Aorta (tissue), 5 donors: Measurements from ENCODE around the gene ARL5C. TPM values are rescaled to one million over a fixed set of nuclear protein-coding genes. Genes with fewer than 3 reads are reported as not detected.

Experiments used
- ATAC-seq: fragments of 200-7000 bp; cut with Tn5 transposase; one replicate; pipeline ENCODE4 v1.9.1; 2022; ENCODE audit warnings: moderate library complexity; ENCODE audit not compliant: low FRiP score
- DNase-seq, 2 donors: peaks; one replicate each; pipeline ENCODE4 v3.0.0-alpha.2; 2020
- H3K27ac ChIP-seq, 2 donors: one replicate each; pipeline ENCODE4 v1.5.1; 2013; ENCODE audit warnings: low read length in 2 of 2, mild to moderate bottlenecking in 2 of 2, moderate library complexity in 2 of 2, control low read depth in 1 of 2, inconsistent platforms in 1 of 2, low read depth in 1 of 2
- H3K27me3 ChIP-seq, 2 donors: one replicate each; pipeline ENCODE4 v1.6.1; 2013; ENCODE audit warnings: control low read depth in 1 of 2, low read length in 1 of 2, mild to moderate bottlenecking in 1 of 2, moderate library complexity in 1 of 2; ENCODE audit not compliant: insufficient read depth in 2 of 2, control insufficient read depth in 1 of 2
- H3K36me3 ChIP-seq, 2 donors: one replicate each; pipeline ENCODE4 v1.6.1; 2013; ENCODE audit warnings: control low read depth in 1 of 2, low read length in 1 of 2, mild to moderate bottlenecking in 1 of 2; ENCODE audit not compliant: insufficient read depth in 2 of 2, control insufficient read depth in 1 of 2
- H3K4me1 ChIP-seq, 2 donors: one replicate each; pipeline ENCODE4 v1.6.1; 2013; ENCODE audit warnings: low read length in 2 of 2, control low read depth in 1 of 2, mild to moderate bottlenecking in 1 of 2, moderate library complexity in 1 of 2; ENCODE audit not compliant: insufficient read depth in 2 of 2, control insufficient read depth in 1 of 2
- H3K4me3 ChIP-seq, 2 donors: one replicate each; pipeline ENCODE4 v1.5.1; 2013; ENCODE audit warnings: low read length in 2 of 2, control low read depth in 1 of 2, mild to moderate bottlenecking in 1 of 2
- H3K9me3 ChIP-seq: one replicate; pipeline ENCODE4 v1.6.1; 2013; ENCODE audit warnings: mild to moderate bottlenecking, low read length; ENCODE audit not compliant: control insufficient read depth
- WGBS, 2 donors: extraction: QIAGEN DNeasy Blood & Tissue Kit; methylation state at CpG; one replicate each; pipeline ENCODE4 v1.1.7; 2013; 5-methylcytosine and 5-hydroxymethylcytosine counted together
- intact Hi-C, 2 donors: fragments of 100-400 bp; cut with DNase I; formaldehyde crosslinking; loops; one replicate each; pipeline versions ENCODE4 v1.14.2 to v1.15.0; 2022
- polyA plus RNA-seq, 2 donors: library from polyadenylated mRNA; stranded (reverse); fragments of 200-250 nt; gene quantifications; one replicate each; pipeline ENCODE4 v1.2.3, GENCODE V29; 2013
- total RNA-seq, 2 donors: library from RNA; stranded (reverse); fragmentation: NEBNext Ultra II Directional; extraction: Animal tissue kit (Norgen Biotek cat#: 25700); gene quantifications; one replicate each; pipeline ENCODE4 v1.2.1, GENCODE V29; 2021
- donor health status: healthy with polysubstance abuse.
- donor health status: Bipolar disorder and iron deficiency.
- donor health status: DM: no; HTN: no; CAD: no.
- donor health status: DM: no; HTN: no; CAD: no.
- donor health status: DM: yes; HTN: yes; CAD: no.

ARL5C gene
- total and polyA plus RNA-seq, 4 donors = 0.54 TPM; not detected in 3

- DNase-seq = no peak
- Histone ChIP-seq H3K9me3 (no peaks in the 10 kb centered on the region), H3K4me3 (peak overlapping the region; percentile 63 to 93), H3K4me1 (peaks cover 0 to 3% of the 10 kb centered on the region in 2 donors), H3K36me3 (no peaks in the 10 kb centered on the region), H3K27ac (peak overlapping the region in 1 of 2 donors; percentile 28), H3K27me3 (no peaks in the 10 kb centered on the region)
- ATAC-seq = no peak
- intact Hi-C loops = loop anchor here in 1 of 2 donors (5.0 kb wide), 1 partner anchor 36 kb away; no protein-coding TSS in a partner anchor
- WGBS, 2 donors = 8 to 11% methylated on average over 6 to 8 of the region's 8 CpGs
These were observed 30.4 kb upstream of the ARL5C start for GRCh38 chr17:39196241-39196807.

GRCh38 chr17:39195568-39196160 lies 29.7 kb upstream of the ARL5C start:
- no peak for ATAC-seq
- WGBS, 2 donors = 2 to 6% methylated on average over 8 of the region's 8 CpGs

GRCh38 chr17:39194985-39195524 lies 29.1 kb upstream of the ARL5C start:
- DNase-seq (no peak), ATAC-seq (no peak)
- Histone ChIP-seq H3K4me1 (peaks cover 0 to 1% of the 10 kb centered on the region in 2 donors), H3K4me3 (no peak overlapping the region), H3K27ac (peak overlapping the region in 1 of 2 donors; percentile 81), H3K9me3 (no peaks in the 10 kb centered on the region), H3K27me3 (no peaks in the 10 kb centered on the region), H3K36me3 (no peaks in the 10 kb centered on the region)
- WGBS, 2 donors = 13 to 15% methylated on average over 10 of the region's 10 CpGs
- intact Hi-C loops = loop anchor here in 1 of 2 donors (5.0 kb wide), 1 partner anchor 37 kb away; no protein-coding TSS in a partner anchor

More at GRCh38 chr17:39195568-39196160, 29.7 kb upstream of the ARL5C start:
- H3K9me3 ChIP-seq = no peaks in the 10 kb centered on the region
- DNase-seq = no peak
- no peaks in the 10 kb centered on the region for H3K27me3 ChIP-seq
- intact Hi-C loops = loop anchor here in 1 of 2 donors (5.0 kb wide), 1 partner anchor 37 kb away; no protein-coding TSS in a partner anchor
- H3K4me3 ChIP-seq = peak overlapping the region in 1 of 2 donors; percentile 63
- peaks cover 0 to 1% of the 10 kb centered on the region in 2 donors for H3K4me1 ChIP-seq
- H3K27ac ChIP-seq = peak overlapping the region in 1 of 2 donors; percentile 81
- no peaks in the 10 kb centered on the region for H3K36me3 ChIP-seq

GRCh38 chr17:39194089-39194984 lies 28.4 kb upstream of the ARL5C start:
- H3K36me3 ChIP-seq = no peaks in the 10 kb centered on the region
- intact Hi-C loops = no loop called here
- WGBS, 2 donors = 23 to 25% methylated on average over 20 of the region's 20 CpGs
- no peaks in the 10 kb centered on the region for H3K27me3 ChIP-seq
- no peak overlapping the region for H3K4me3 ChIP-seq
- peak overlapping the region in 1 of 2 donors; percentile 81 for H3K27ac ChIP-seq
- H3K9me3 ChIP-seq = no peaks in the 10 kb centered on the region
- ATAC-seq (peak; percentile 58), DNase-seq (peak; percentile 84 to 95)
- peaks cover 0 to 1% of the 10 kb centered on the region in 2 donors for H3K4me1 ChIP-seq

GRCh38 chr17:39193346-39193745 lies 27.4 kb upstream of the ARL5C start:
- Histone ChIP-seq H3K4me3 (no peak overlapping the region), H3K36me3 (no peaks in the 10 kb centered on the region), H3K4me1 (peaks cover 0 to 1% of the 10 kb centered on the region in 2 donors), H3K27me3 (no peaks in the 10 kb centered on the region), H3K9me3 (no peaks in the 10 kb centered on the region), H3K27ac (no peak overlapping the region)
- 51 to 54% methylated on average over 10 of the region's 10 CpGs for WGBS, 2 donors
- DNase-seq = no peak
- ATAC-seq = no peak
- intact Hi-C loops = no loop called here

- Histone ChIP-seq H3K27me3 (no peaks in the 10 kb centered on the region), H3K27ac (no peak overlapping the region), H3K4me1 (peaks cover 0 to 1% of the 10 kb centered on the region in 2 donors), H3K4me3 (no peak overlapping the region), H3K36me3 (no peaks in the 10 kb centered on the region), H3K9me3 (no peaks in the 10 kb centered on the region)
- DNase-seq = no peak
- ATAC-seq = no peak
- WGBS, 2 donors = 88 to 91% methylated on average over 15 to 16 of the region's 16 CpGs
- intact Hi-C loops = no loop called here
These were observed 26.9 kb upstream of the ARL5C start for GRCh38 chr17:39192901-39193300.

GRCh38 chr17:39191750-39192510 lies 26.0 kb upstream of the ARL5C start:
- Histone ChIP-seq H3K4me1 (peaks cover 0 to 1% of the 10 kb centered on the region in 2 donors), H3K27me3 (no peaks in the 10 kb centered on the region), H3K4me3 (no peak overlapping the region), H3K9me3 (no peaks in the 10 kb centered on the region), H3K36me3 (peaks cover 0 to 3% of the 10 kb centered on the region in 2 donors), H3K27ac (no peak overlapping the region)
- WGBS, 2 donors = 80 to 85% methylated on average over 9 of the region's 9 CpGs
- ATAC-seq (no peak), DNase-seq (no peak)
- intact Hi-C loops = no loop called here
